ENCODE measurements around the gene LGALS3BP. TPM values are rescaled to one million over a fixed set of nuclear protein-coding genes. Genes with fewer than 3 reads are reported as not detected.
"Not testable (repeated sequence)": the region's sequence is repeated elsewhere in the genome, so short reads cannot be mapped to it uniquely, and the experiment has no call there.

LGALS3BP gene
- 75.3 and 78.5 TPM in 2 replicates for total RNA-seq

- intact Hi-C loops (cut with micrococcal nuclease), result no loop called here
- peak within 1 kb of the TSS; percentile 80 for H3K4me3 Mint-ChIP-seq
- peak within 1 kb of the TSS; percentile 83 for H3K27ac Mint-ChIP-seq
- peak; percentile 34 for DNase-seq (ENCODE audit: low spot score)
- H3K27me3 Mint-ChIP-seq (ENCODE audit: insufficient read depth), result no peaks in the 10 kb centered on the region
- H3K9me3 Mint-ChIP-seq, result no peaks in the 10 kb centered on the region
- peaks cover 4% of the 10 kb centered on the region for H3K36me3 Mint-ChIP-seq (ENCODE audit: low read depth)
- peaks cover 10% of the 10 kb centered on the region for H3K4me1 Mint-ChIP-seq (ENCODE audit: low read depth)
Measured at GRCh38 chr17:78979780-78980623, at the start of gene LGALS3BP. Gene LGALS3BP (minus strand): TSS chr17:78979923. CDS start chr17:78977191, 2,732 bp downstream.

- Mint-ChIP-seq H3K4me3 (no peak overlapping the region), H3K36me3 (ENCODE audit: low read depth) (no peaks in the 10 kb centered on the region), H3K27me3 (ENCODE audit: insufficient read depth) (peaks cover 29% of the 10 kb centered on the region), H3K27ac (no peak overlapping the region), H3K4me1 (ENCODE audit: low read depth) (peaks cover 4% of the 10 kb centered on the region), H3K9me3 (no peaks in the 10 kb centered on the region)
- DNase-seq (ENCODE audit: low spot score), result no peak
- intact Hi-C loops (cut with micrococcal nuclease), result no loop called here
Measured at GRCh38 chr17:79028496-79029326, 49.0 kb upstream of the LGALS3BP start.

GRCh38 chr17:79027925-79028491 is 48.3 kb upstream of the LGALS3BP start:
- H3K27ac Mint-ChIP-seq, result no peak overlapping the region
- peaks cover 33% of the 10 kb centered on the region for H3K27me3 Mint-ChIP-seq (ENCODE audit: insufficient read depth)
- H3K4me3 Mint-ChIP-seq, result no peak overlapping the region
- H3K36me3 Mint-ChIP-seq (ENCODE audit: low read depth), result no peaks in the 10 kb centered on the region
- peaks cover 4% of the 10 kb centered on the region for H3K4me1 Mint-ChIP-seq (ENCODE audit: low read depth)
- intact Hi-C loops (cut with micrococcal nuclease), result no loop called here
- DNase-seq (ENCODE audit: low spot score), result no peak
- no peaks in the 10 kb centered on the region for H3K9me3 Mint-ChIP-seq

GRCh38 chr17:79027274-79027924 is 47.7 kb upstream of the LGALS3BP start:
- no peaks in the 10 kb centered on the region for H3K9me3 Mint-ChIP-seq
- H3K4me1 Mint-ChIP-seq (ENCODE audit: low read depth), result peaks cover 4% of the 10 kb centered on the region
- H3K27me3 Mint-ChIP-seq (ENCODE audit: insufficient read depth), result peaks cover 38% of the 10 kb centered on the region
- H3K36me3 Mint-ChIP-seq (ENCODE audit: low read depth), result no peaks in the 10 kb centered on the region
- H3K4me3 Mint-ChIP-seq, result no peak overlapping the region
- no peak overlapping the region for H3K27ac Mint-ChIP-seq
- DNase-seq (ENCODE audit: low spot score), result no peak
- intact Hi-C loops (cut with micrococcal nuclease), result no loop called here

GRCh38 chr17:79026376-79027273 is 46.9 kb upstream of the LGALS3BP start:
- intact Hi-C loops (cut with micrococcal nuclease), result no loop called here
- DNase-seq (ENCODE audit: low spot score), result no peak
- H3K4me1 Mint-ChIP-seq (ENCODE audit: low read depth), result peaks cover 4% of the 10 kb centered on the region
- H3K9me3 Mint-ChIP-seq, result no peaks in the 10 kb centered on the region
- no peaks in the 10 kb centered on the region for H3K36me3 Mint-ChIP-seq (ENCODE audit: low read depth)
- no peak overlapping the region for H3K27ac Mint-ChIP-seq
- no peak overlapping the region for H3K4me3 Mint-ChIP-seq
- peaks cover 41% of the 10 kb centered on the region for H3K27me3 Mint-ChIP-seq (ENCODE audit: insufficient read depth)

GRCh38 chr17:79024901-79025737 is 45.4 kb upstream of the LGALS3BP start:
- H3K27me3 Mint-ChIP-seq (ENCODE audit: insufficient read depth), result peaks cover 48% of the 10 kb centered on the region

GRCh38 chr17:79023886-79024771 is 44.4 kb upstream of the LGALS3BP start, which contains the start of gene C1QTNF1:
Gene C1QTNF1 (plus strand): TSS chr17:79024169. CDS start chr17:79043969, 19,800 bp downstream.
- intact Hi-C loops (cut with micrococcal nuclease), result no loop called here
- peak within 1 kb of the TSS; percentile 81 for H3K4me3 Mint-ChIP-seq
- H3K4me1 Mint-ChIP-seq (ENCODE audit: low read depth), result peaks cover 4% of the 10 kb centered on the region

More at GRCh38 chr17:79024901-79025737, 45.4 kb upstream of the LGALS3BP start:
- H3K4me3 Mint-ChIP-seq, result peak overlapping the region; percentile 42
- intact Hi-C loops (cut with micrococcal nuclease), result no loop called here
- H3K27ac Mint-ChIP-seq, result no peak overlapping the region
- DNase-seq (ENCODE audit: low spot score), result no peak
- no peaks in the 10 kb centered on the region for H3K36me3 Mint-ChIP-seq (ENCODE audit: low read depth)
- peaks cover 4% of the 10 kb centered on the region for H3K4me1 Mint-ChIP-seq (ENCODE audit: low read depth)
- no peaks in the 10 kb centered on the region for H3K9me3 Mint-ChIP-seq

GRCh38 chr17:79023180-79023705 is 43.5 kb upstream of the LGALS3BP start:
- intact Hi-C loops (cut with micrococcal nuclease), result no loop called here

More at GRCh38 chr17:79023886-79024771, 44.4 kb upstream of the LGALS3BP start, which contains the start of gene C1QTNF1:
- Mint-ChIP-seq H3K27me3 (ENCODE audit: insufficient read depth) (peaks cover 53% of the 10 kb centered on the region), H3K9me3 (no peaks in the 10 kb centered on the region), H3K36me3 (ENCODE audit: low read depth) (no peaks in the 10 kb centered on the region), H3K27ac (no peak within 1 kb of the TSS)
- no peak for DNase-seq (ENCODE audit: low spot score)

GRCh38 chr17:79022507-79022991 is 42.8 kb upstream of the LGALS3BP start:
- Mint-ChIP-seq H3K36me3 (ENCODE audit: low read depth) (no peaks in the 10 kb centered on the region), H3K27me3 (ENCODE audit: insufficient read depth) (peaks cover 53% of the 10 kb centered on the region), H3K27ac (no peak overlapping the region), H3K9me3 (no peaks in the 10 kb centered on the region), H3K4me1 (ENCODE audit: low read depth) (peaks cover 4% of the 10 kb centered on the region), H3K4me3 (peak overlapping the region; percentile 30)
- no peak for DNase-seq (ENCODE audit: low spot score)
- intact Hi-C loops (cut with micrococcal nuclease), result no loop called here

More at GRCh38 chr17:79023180-79023705, 43.5 kb upstream of the LGALS3BP start:
- DNase-seq (ENCODE audit: low spot score), result no peak
- H3K27ac Mint-ChIP-seq, result no peak overlapping the region
- H3K9me3 Mint-ChIP-seq, result no peaks in the 10 kb centered on the region
- peaks cover 53% of the 10 kb centered on the region for H3K27me3 Mint-ChIP-seq (ENCODE audit: insufficient read depth)
- no peaks in the 10 kb centered on the region for H3K36me3 Mint-ChIP-seq (ENCODE audit: low read depth)
- H3K4me1 Mint-ChIP-seq (ENCODE audit: low read depth), result peaks cover 4% of the 10 kb centered on the region
- H3K4me3 Mint-ChIP-seq, result peak overlapping the region; percentile 47

GRCh38 chr17:79021929-79022328 is 42.2 kb upstream of the LGALS3BP start:
- H3K4me3 Mint-ChIP-seq, result not testable (repeated sequence)

More at GRCh38 chr17:79021929-79022328, 42.2 kb upstream of the LGALS3BP start:
- H3K36me3 Mint-ChIP-seq (ENCODE audit: low read depth); H3K9me3 Mint-ChIP-seq; DNase-seq (ENCODE audit: low spot score); H3K4me1 Mint-ChIP-seq (ENCODE audit: low read depth); H3K27ac Mint-ChIP-seq; intact Hi-C loops (cut with micrococcal nuclease): not testable (repeated sequence)
- peaks cover 55% of the 10 kb centered on the region for H3K27me3 Mint-ChIP-seq (ENCODE audit: insufficient read depth)

Measured in activated T-helper 1 cell treated with anti-CD3 and anti-CD28 coated beads, Interleukin-12 subunit alpha, Interleukin-12 subunit beta, Interleukin-2, Interleukin-4 antibody, amounts not matched to agents 30 ng/mL and 10 ng/mL and 1 ng/mL, durations not matched to agents 14 hours and 24 hours and 36 hours (primary cell).